Heart right ventricle (tissue), 16 donors: ENCODE results near the gene HTR5A. TPM values are rescaled to one million over a fixed set of nuclear protein-coding genes. Genes with fewer than 3 reads are reported as not detected.

Experiments
- ATAC-seq, 8 donors: fragments of 200-7000 bp; cut with Tn5 transposase; one replicate each; pipeline ENCODE4 v1.9.1; 2020; ENCODE audit warnings: mild to moderate bottlenecking in 8 of 8, moderate library complexity in 8 of 8, moderate number of reproducible peaks in 1 of 8
- DNase-seq, 2 donors: peaks; one replicate each; pipeline ENCODE4 v3.0.0-alpha.2; 2020
- H3K27ac ChIP-seq, 10 donors: fragments of 200-600 bp; sonication (generic) in 2 of 10; one replicate each; pipeline versions ENCODE4 v1.5.0 to v1.8.0; 2020 to 2022; ENCODE audit warnings: mild to moderate bottlenecking in 3 of 10
- H3K27me3 ChIP-seq, 7 donors: fragments of 200-600 bp; one replicate each; pipeline ENCODE4 v1.8.0; 2021 to 2022; ENCODE audit warnings: mild to moderate bottlenecking in 2 of 7
- H3K36me3 ChIP-seq, 9 donors: fragments of 200-600 bp; sonication (generic) in 1 of 9; one replicate each; pipeline versions ENCODE4 v1.5.0 to v1.8.0; 2020 to 2022; ENCODE audit warnings: mild to moderate bottlenecking in 2 of 9
- H3K4me1 ChIP-seq, 9 donors: fragments of 200-600 bp; sonication (generic) in 1 of 9; one replicate each; pipeline versions ENCODE4 v1.5.0 to v1.8.0; 2020 to 2022; ENCODE audit warnings: mild to moderate bottlenecking in 4 of 9
- H3K4me3 ChIP-seq, 10 donors: fragments of 200-600 bp; sonication (generic) in 2 of 10; one replicate each; pipeline versions ENCODE4 v1.5.0 to v1.8.0; 2020 to 2022; ENCODE audit warnings: mild to moderate bottlenecking in 7 of 10, moderate library complexity in 2 of 10
- H3K9me3 ChIP-seq, 11 donors: fragments of 200-600 bp in 10 of 11; sonication (generic) in 2 of 11; one replicate each; pipeline versions ENCODE4 v1.5.0 to v1.8.0; 2013 to 2022; ENCODE audit warnings: mild to moderate bottlenecking in 2 of 11, control low read depth in 1 of 11, moderate library complexity in 1 of 11
- CTCF ChIP-seq, 9 donors: fragments of 200-600 bp; sonication (generic) in 2 of 9; IDR thresholded peaks; one replicate each; pipeline versions ENCODE4 v1.5.0 to v1.8.0; 2021 to 2022; ENCODE audit warnings: antibody characterized with exemption in 9 of 9, mild to moderate bottlenecking in 5 of 9, moderate library complexity in 1 of 9
- WGBS, 2 donors: extraction: QIAGEN DNeasy Blood & Tissue Kit; methylation state at CpG; one replicate each; pipeline ENCODE4 v1.1.7; 2013; ENCODE audit warnings: inconsistent platforms in 1 of 2; 5-methylcytosine and 5-hydroxymethylcytosine counted together
- intact Hi-C, 10 donors: fragments of 100-400 bp; cut with DNase I; formaldehyde crosslinking; loops; one replicate each; pipeline versions ENCODE4 v1.11.1 to v1.14.2; 2022
- polyA plus RNA-seq, 2 donors: library from polyadenylated mRNA; stranded (reverse); fragments of 200-250 nt; gene quantifications; one replicate each; pipeline ENCODE4 v1.2.3, GENCODE V29; 2013
- total RNA-seq, 10 donors: library from RNA; stranded (reverse); fragmentation: NEBNext Ultra II Directional in 3 of 10; extraction: Animal tissue kit (Norgen Biotek cat#: 25700) in 3 of 10; gene quantifications; one replicate each; pipeline versions ENCODE4 v1.2.1 to v1.2.4, GENCODE V29; 2021 to 2023
- donor health status: Arrhythmogenic right ventricular cardiomyopathy.
- donor health status: ischemic (EF 13 %, LVEDD 7.1; RV severe dilation, severe dysfunction).
- donor health status: healthy with polysubstance abuse.
- donor health status: DM: no; HTN: yes; CAD: no.
- donor health status: DM: no; HTN: no; CAD: no.
- donor health status: ischemic (EF 25% LVEDD 6.9; RV normal size, moderate dysfunction).
- donor health status: ischemic (EF 25% LVEDD 5.7; RV mildly dilated, moderate dysfunction).
- donor health status: healthy.
- donor health status: DM: yes; HTN: yes; CAD: no.
- donor health status: Ischemic cardiomyopathy.
- donor health status: ischemic (EF 35%, LVEDD 5.7; RV mildly dilated, moderate dysfunction).
- donor health status: nonischemic (EF 11% LVEDD 7.7; RV severe dilation, severe dysfunction).
- donor health status: DM: yes; HTN: yes; CAD: no.
- donor health status: PGD.
- donor health status: ischemic (EF 29% LVEDD 5.4; RV normal size, mild dysfunction).
- donor health status: nonischemic (EF 23%, LVEDD 6.1; RV moderate dilation, normal function).

The HTR5A gene
- total and polyA plus RNA-seq, 12 donors, result not detected

GRCh38 chr7:155115288-155115687 lies 45.2 kb downstream of the HTR5A start:
- Histone ChIP-seq H3K4me3 (no peak overlapping the region), H3K27me3 (peaks cover 0 to 45% (median 18%) of the 10 kb centered on the region in 7 donors), H3K27ac (no peak overlapping the region), H3K36me3 (no peaks in the 10 kb centered on the region), H3K4me1 (no peaks in the 10 kb centered on the region), H3K9me3 (peaks cover 0 to 14% (median 4%) of the 10 kb centered on the region in 11 donors)
- 63 to 78% methylated on average over 5 of the region's 5 CpGs for WGBS, 2 donors
- no peak for ATAC-seq
- intact Hi-C loops, result no loop called here
- DNase-seq, result no peak
- TF ChIP-seq CTCF (IDR thresholded peaks at IDR 0.05), result no peak

- ATAC-seq (no peak), DNase-seq (no peak)
- H3K9me3 ChIP-seq, result peaks cover 0 to 21% (median 7%) of the 10 kb centered on the region in 11 donors
- intact Hi-C loops, result no loop called here
- H3K4me1 ChIP-seq, result no peaks in the 10 kb centered on the region
- 74 to 80% methylated on average over 7 of the region's 7 CpGs for WGBS, 2 donors
- H3K27ac ChIP-seq, result no peak overlapping the region
- no peak overlapping the region for H3K4me3 ChIP-seq
- peaks cover 0 to 28% (median 7%) of the 10 kb centered on the region in 7 donors for H3K27me3 ChIP-seq
- TF ChIP-seq CTCF (IDR thresholded peaks at IDR 0.05), result no peak
- H3K36me3 ChIP-seq, result no peaks in the 10 kb centered on the region
Measured at GRCh38 chr7:155119801-155120382, 49.8 kb downstream of the HTR5A start.

- Histone ChIP-seq H3K4me1 (no peaks in the 10 kb centered on the region), H3K36me3 (no peaks in the 10 kb centered on the region), H3K4me3 (no peak overlapping the region), H3K27ac (no peak overlapping the region), H3K27me3 (peaks cover 0 to 26% (median 7%) of the 10 kb centered on the region in 7 donors), H3K9me3 (peaks cover 0 to 21% (median 7%) of the 10 kb centered on the region in 11 donors)
- WGBS, 2 donors, result 83 to 91% methylated on average over 4 of the region's 4 CpGs
- ATAC-seq (no peak), DNase-seq (no peak)
- intact Hi-C loops, result no loop called here
- no peak for TF ChIP-seq CTCF (IDR thresholded peaks at IDR 0.05)
Measured at GRCh38 chr7:155120460-155120859, 50.3 kb downstream of the HTR5A start.

GRCh38 chr7:155122831-155123230 lies 52.7 kb downstream of the HTR5A start:
- Histone ChIP-seq H3K36me3 (no peaks in the 10 kb centered on the region), H3K27ac (no peak overlapping the region), H3K4me3 (no peak overlapping the region), H3K9me3 (peaks cover 0 to 21% (median 7%) of the 10 kb centered on the region in 11 donors), H3K27me3 (peaks cover 0 to 22% (median 7%) of the 10 kb centered on the region in 7 donors), H3K4me1 (no peaks in the 10 kb centered on the region)
- intact Hi-C loops, result no loop called here
- no peak for ATAC-seq
- TF ChIP-seq CTCF (IDR thresholded peaks at IDR 0.05), result no peak
- no peak for DNase-seq
- 12 to 14% methylated on average over 5 of the region's 5 CpGs for WGBS, 2 donors
